ENCODE results near the gene C20orf173.
"Not testable (repeated sequence)": the region's sequence is repeated elsewhere in the genome, so short reads cannot be mapped to it uniquely, and the experiment has no call there.

C20orf173 gene

GRCh38 chr20:35529552-35529951, at the start of gene C20orf173:
Gene C20orf173, minus strand, starts transcription at chr20:35529652. Its CDS starts 279 bp downstream, at chr20:35529373.
- intact Hi-C loops (cut with DNase I): no loop called here
- no peak for DNase-seq

GRCh38 chr20:35579196-35579595, 49.7 kb upstream of the C20orf173 start:
- no peak for DNase-seq
- intact Hi-C loops (cut with DNase I): no loop called here

- no peak for DNase-seq
- intact Hi-C loops (cut with DNase I): no loop called here
Observed at GRCh38 chr20:35578469-35578868, 49.0 kb upstream of the C20orf173 start.

- DNase-seq: no peak
- intact Hi-C loops (cut with DNase I): no loop called here
Observed at GRCh38 chr20:35576816-35577215, 47.4 kb upstream of the C20orf173 start.

GRCh38 chr20:35575958-35576357, 46.5 kb upstream of the C20orf173 start:
- intact Hi-C loops (cut with DNase I): no loop called here
- DNase-seq: no peak

- intact Hi-C loops (cut with DNase I): no loop called here
- DNase-seq: no peak
Observed at GRCh38 chr20:35572838-35573237, 43.4 kb upstream of the C20orf173 start.

- DNase-seq: no peak
- intact Hi-C loops (cut with DNase I): no loop called here
Observed at GRCh38 chr20:35571555-35571954, 42.1 kb upstream of the C20orf173 start.

GRCh38 chr20:35568645-35569044, 39.2 kb upstream of the C20orf173 start:
- peak in 2 of 42 donors; percentile 4 to 6 for DNase-seq

GRCh38 chr20:35564905-35565304, 35.5 kb upstream of the C20orf173 start:
- intact Hi-C loops (cut with DNase I): no loop called here
- peak in 2 of 42 donors; percentile 5 to 12 for DNase-seq

More at GRCh38 chr20:35568645-35569044, 39.2 kb upstream of the C20orf173 start:
- intact Hi-C loops (cut with DNase I): no loop called here

- no peak for DNase-seq
- intact Hi-C loops (cut with DNase I): no loop called here
Observed at GRCh38 chr20:35563834-35564233, 34.4 kb upstream of the C20orf173 start.

GRCh38 chr20:35562541-35563110, 33.2 kb upstream of the C20orf173 start:
- peak in 1 of 42 donors; percentile 19 for DNase-seq
- intact Hi-C loops (cut with DNase I): no loop called here

GRCh38 chr20:35561671-35562070, 32.2 kb upstream of the C20orf173 start:
- peak in 26 of 42 donors; percentile 6 to 79 (median 40) for DNase-seq
- intact Hi-C loops (cut with DNase I): no loop called here

- intact Hi-C loops (cut with DNase I): no loop called here
- peak in 38 of 42 donors; percentile 16 to 63 (median 40) for DNase-seq
Observed at GRCh38 chr20:35561268-35561667, 31.8 kb upstream of the C20orf173 start.

GRCh38 chr20:35560541-35560940, 31.1 kb upstream of the C20orf173 start:
- no peak for DNase-seq
- intact Hi-C loops (cut with DNase I): no loop called here

GRCh38 chr20:35560105-35560511, 30.7 kb upstream of the C20orf173 start:
- peak in 1 of 42 donors; percentile 31 for DNase-seq

GRCh38 chr20:35559042-35559693, 29.7 kb upstream of the C20orf173 start:
- DNase-seq: peak in 1 of 42 donors; percentile 23
- intact Hi-C loops (cut with DNase I): no loop called here

More at GRCh38 chr20:35560105-35560511, 30.7 kb upstream of the C20orf173 start:
- intact Hi-C loops (cut with DNase I): no loop called here

GRCh38 chr20:35558451-35558850, 29.0 kb upstream of the C20orf173 start:
- intact Hi-C loops (cut with DNase I): no loop called here
- DNase-seq: no peak

- intact Hi-C loops (cut with DNase I): no loop called here
- DNase-seq: no peak
Observed at GRCh38 chr20:35556871-35557270, 27.4 kb upstream of the C20orf173 start.

- DNase-seq: no peak
- intact Hi-C loops (cut with DNase I): no loop called here
Observed at GRCh38 chr20:35555951-35556645, 26.6 kb upstream of the C20orf173 start.

- intact Hi-C loops (cut with DNase I); DNase-seq: not testable (repeated sequence)
Observed at GRCh38 chr20:35555461-35555860, 26.0 kb upstream of the C20orf173 start.
